GM18861 (cell line): ENCODE results near the gene PDLIM3.
A peak's percentile ranks its signal among the peaks of the same experiment; 100 is the strongest.
"Not testable (repeated sequence)": the region's sequence is repeated elsewhere in the genome, so short reads cannot be mapped to it uniquely, and the experiment has no call there.

Experiments
- ATAC-seq: cut with Tn5 transposase; IDR thresholded peaks from one replicate; pipeline ENCODE4 v1.9.1; 2021; ENCODE audit not compliant: unreplicated experiment

Gene PDLIM3

GRCh38 chr4:185522451-185522850 lies 12.9 kb downstream of the PDLIM3 start:
- no peak for ATAC-seq

- no peak for ATAC-seq
These were observed 15.2 kb downstream of the PDLIM3 start for GRCh38 chr4:185520119-185520518.

GRCh38 chr4:185518494-185518893 lies 16.8 kb downstream of the PDLIM3 start:
- ATAC-seq: no peak

GRCh38 chr4:185518069-185518468 lies 17.2 kb downstream of the PDLIM3 start:
- ATAC-seq: no peak

- ATAC-seq: no peak
These were observed 20.1 kb downstream of the PDLIM3 start for GRCh38 chr4:185515248-185515647.

GRCh38 chr4:185514182-185514697 lies 21.1 kb downstream of the PDLIM3 start:
- no peak for ATAC-seq

GRCh38 chr4:185513489-185514181 lies 21.7 kb downstream of the PDLIM3 start:
- ATAC-seq: no peak

- ATAC-seq: no peak
These were observed 22.8 kb downstream of the PDLIM3 start for GRCh38 chr4:185512516-185512915.

- not testable (repeated sequence) for ATAC-seq
These were observed 24.1 kb downstream of the PDLIM3 start for GRCh38 chr4:185511243-185511642.

- no peak for ATAC-seq
These were observed 24.5 kb downstream of the PDLIM3 start for GRCh38 chr4:185510806-185511205.

GRCh38 chr4:185508181-185508580 lies 27.1 kb downstream of the PDLIM3 start:
- no peak for ATAC-seq

GRCh38 chr4:185506422-185506821 lies 28.9 kb downstream of the PDLIM3 start:
- no peak for ATAC-seq

- ATAC-seq: no peak
These were observed 30.9 kb downstream of the PDLIM3 start for GRCh38 chr4:185504098-185505047.

GRCh38 chr4:185502386-185502785 lies 32.9 kb downstream of the PDLIM3 start:
- no peak for ATAC-seq

GRCh38 chr4:185500576-185500975 lies 34.7 kb downstream of the PDLIM3 start:
- no peak for ATAC-seq

GRCh38 chr4:185500035-185500434 lies 35.3 kb downstream of the PDLIM3 start:
- no peak for ATAC-seq

- ATAC-seq: no peak
These were observed 46.7 kb downstream of the PDLIM3 start for GRCh38 chr4:185488650-185489049.

GRCh38 chr4:185481401-185481800 lies 53.9 kb downstream of the PDLIM3 start:
- no peak for ATAC-seq

- no peak for ATAC-seq
These were observed 55.1 kb downstream of the PDLIM3 start for GRCh38 chr4:185480016-185480732.

GRCh38 chr4:185479507-185479971 lies 55.8 kb downstream of the PDLIM3 start:
- peak; percentile 62 for ATAC-seq

- ATAC-seq: no peak
These were observed 62.1 kb downstream of the PDLIM3 start for GRCh38 chr4:185473247-185473646.
